HCT116 (cell line): Measurements from ENCODE around the gene RPS10.

Source experiments
- CTCF ChIP-seq, 3 experiments: fragments of 200-600 bp in 1 of 3; sonication (generic) in 1 of 3; IDR thresholded peaks in 2 of 3; conservative IDR thresholded peaks in 1 of 3; 2 replicates each; pipeline ENCODE4 v1.5.1; 2012 to 2017; ENCODE audit warnings: low read depth in 2 of 3, low read length in 2 of 3, antibody characterized with exemption in 1 of 3, borderline replicate concordance in 1 of 3, control low read depth in 1 of 3, mild to moderate bottlenecking in 1 of 3, mixed read lengths in 1 of 3, mixed run types in 1 of 3, moderate library complexity in 1 of 3; ENCODE audit not compliant: insufficient read depth in 1 of 3
- ZNF274 ChIP-seq: fragments of 200-500 bp; sonication (Bioruptor generic); IDR thresholded peaks from 2 replicates; pipeline ENCODE4 v1.6.1; 2014; ENCODE audit warnings: mild to moderate bottlenecking, low read depth, low read length, inconsistent platforms

GRCh38 chr6:34384321-34385153, 41.3 kb downstream of the RPS10 start:
- TF ChIP-seq CTCF (IDR thresholded peaks at IDR 0.05 in 2 of 3, conservative IDR thresholded peaks at IDR 0.05 in 1 of 3; ENCODE audit: borderline replicate concordance in 1 of 3, insufficient read depth in 1 of 3, low read depth in 2 of 3, low read length in 2 of 3) (no peak), ZNF274 (no peak)
